Stimulated activated CD4-positive, alpha-beta T cell treated with anti-CD3 and anti-CD28 coated beads, Interleukin-1b, Interleukin-23, amount 100 ng/mL, for 24 hours (primary cell): ENCODE data around the gene SNRNP25.

ENCODE experiments used
- DNase-seq, 4 experiments: peaks; one replicate each; pipeline ENCODE4 v3.0.0-alpha.2; 2020; ENCODE audit warnings: low read depth in 4 of 4, low spot score in 1 of 4

The SNRNP25 gene

DNA sequence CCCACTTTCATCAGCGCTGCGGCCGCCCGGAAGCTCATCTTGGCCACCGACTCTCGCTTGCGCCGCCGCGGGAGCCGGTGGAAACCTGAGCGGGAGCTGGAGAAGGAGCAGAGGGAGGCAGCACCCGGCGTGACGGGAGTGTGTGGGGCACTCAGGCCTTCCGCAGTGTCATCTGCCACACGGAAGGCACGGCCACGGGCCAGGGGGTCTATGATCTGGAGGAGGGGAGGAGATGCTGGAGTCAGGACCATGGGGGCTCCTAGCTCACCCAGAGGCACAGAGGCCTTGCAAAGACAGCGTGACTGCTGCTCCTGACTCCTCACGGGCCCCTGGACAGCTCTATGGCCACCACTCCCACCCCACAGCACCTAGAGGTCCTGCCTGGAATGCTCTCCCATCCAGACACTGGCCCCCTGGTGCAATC, 9.4 kb downstream of the SNRNP25 start:
- no peak for DNase-seq

DNA sequence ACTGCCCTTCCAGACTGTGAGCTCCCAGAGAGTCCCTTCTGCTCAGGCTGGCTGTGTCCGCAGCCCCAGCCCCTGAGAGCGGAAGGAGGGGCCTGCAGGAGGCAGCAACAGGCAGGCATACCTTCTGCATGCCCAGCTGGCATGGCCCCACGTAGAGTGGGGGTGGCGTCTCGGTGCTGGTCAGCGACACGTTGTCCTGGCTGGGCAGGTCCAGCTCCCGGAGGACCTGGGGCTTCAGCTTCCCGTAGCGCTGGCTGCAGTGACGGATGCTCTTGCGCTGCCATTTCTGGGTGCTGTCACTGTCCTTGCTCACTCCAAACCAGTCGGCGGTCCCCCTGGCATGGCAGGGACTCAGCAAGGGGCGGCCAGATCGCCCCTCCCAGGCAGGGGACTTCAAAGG, 9.8 kb downstream of the SNRNP25 start:
- DNase-seq = no peak

DNA sequence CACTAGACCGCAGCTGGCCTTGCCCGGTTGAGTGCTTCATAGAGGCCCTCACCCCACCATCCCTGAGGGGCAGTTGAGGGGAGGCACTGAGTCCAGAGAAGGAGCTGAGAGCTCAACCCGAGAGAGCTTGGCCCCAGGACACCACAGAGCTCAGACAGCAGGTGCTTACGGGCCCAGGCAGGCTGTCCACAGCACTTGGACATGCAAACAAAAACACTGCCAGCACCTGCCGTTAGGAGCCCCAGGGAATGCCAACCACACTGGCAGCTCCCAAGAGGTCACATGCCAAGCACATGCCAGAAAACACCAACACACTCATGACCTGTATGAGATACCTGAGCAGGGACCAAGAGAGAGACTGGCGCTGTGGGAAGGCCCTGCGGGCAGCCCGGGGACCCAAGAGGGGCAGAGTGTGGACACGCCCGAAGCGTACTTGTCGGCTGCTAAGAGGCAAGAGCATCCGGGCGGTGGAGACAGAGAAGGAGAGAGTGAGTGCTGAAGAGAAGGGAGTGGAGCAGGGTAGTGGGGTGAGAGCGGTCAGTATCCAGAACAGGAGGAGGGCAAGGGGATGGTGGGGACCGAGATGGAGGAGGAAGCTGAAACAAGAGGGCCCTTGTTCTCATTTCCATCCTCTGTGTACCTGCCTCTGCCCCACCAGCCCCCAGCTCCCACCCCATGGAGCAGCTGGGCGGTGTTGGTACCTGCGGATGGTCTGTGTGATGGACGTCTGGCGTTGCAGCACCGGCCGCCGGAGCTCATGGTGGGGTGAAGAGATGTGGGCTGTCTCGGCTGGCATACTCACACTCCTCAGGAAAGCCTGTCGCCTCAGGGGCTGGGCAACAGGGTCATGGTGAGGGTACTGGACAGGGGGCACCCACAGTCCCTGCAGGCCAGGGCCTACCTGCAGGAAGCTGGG, 10.6 kb downstream of the SNRNP25 start:
- DNase-seq = no peak

DNA sequence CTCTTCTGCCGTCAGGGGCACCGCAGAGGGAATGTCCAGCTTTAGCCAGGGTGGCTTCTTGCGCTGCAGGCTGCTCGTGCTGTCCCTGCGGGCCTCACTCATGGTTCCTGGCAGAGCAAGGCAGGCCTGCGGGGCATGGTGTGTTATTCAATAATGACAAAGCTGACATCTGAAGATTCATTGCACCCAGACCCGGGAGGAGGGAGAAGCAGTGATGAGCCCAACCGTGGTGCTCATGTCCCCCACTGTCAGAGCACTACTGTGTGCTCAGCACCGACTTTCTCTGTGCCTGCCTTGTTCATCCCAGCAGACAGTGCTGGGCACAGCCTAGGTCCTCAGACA, 11.3 kb downstream of the SNRNP25 start:
- DNase-seq = no peak

DNA sequence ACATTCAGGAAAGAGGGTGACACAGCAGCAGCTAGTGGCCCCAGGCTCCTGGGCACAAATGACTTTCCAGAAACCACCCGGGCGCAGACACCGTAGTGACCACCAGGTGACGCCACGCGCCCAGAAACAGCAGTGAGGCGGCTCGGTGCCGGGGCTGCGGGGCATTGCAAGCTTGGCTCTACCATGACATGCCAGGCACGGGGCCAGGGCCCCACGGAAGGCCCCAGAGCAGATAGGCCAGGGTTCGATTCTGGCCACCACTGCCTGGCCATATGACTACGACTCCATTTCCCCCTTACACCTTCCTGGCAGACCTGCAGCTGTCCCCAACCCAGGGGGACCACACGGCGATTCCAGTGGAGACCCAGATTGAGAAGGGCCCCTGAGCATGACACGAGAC, 12.1 kb downstream of the SNRNP25 start:
- peak; percentile 65 to 78 (median 76) for DNase-seq

DNA sequence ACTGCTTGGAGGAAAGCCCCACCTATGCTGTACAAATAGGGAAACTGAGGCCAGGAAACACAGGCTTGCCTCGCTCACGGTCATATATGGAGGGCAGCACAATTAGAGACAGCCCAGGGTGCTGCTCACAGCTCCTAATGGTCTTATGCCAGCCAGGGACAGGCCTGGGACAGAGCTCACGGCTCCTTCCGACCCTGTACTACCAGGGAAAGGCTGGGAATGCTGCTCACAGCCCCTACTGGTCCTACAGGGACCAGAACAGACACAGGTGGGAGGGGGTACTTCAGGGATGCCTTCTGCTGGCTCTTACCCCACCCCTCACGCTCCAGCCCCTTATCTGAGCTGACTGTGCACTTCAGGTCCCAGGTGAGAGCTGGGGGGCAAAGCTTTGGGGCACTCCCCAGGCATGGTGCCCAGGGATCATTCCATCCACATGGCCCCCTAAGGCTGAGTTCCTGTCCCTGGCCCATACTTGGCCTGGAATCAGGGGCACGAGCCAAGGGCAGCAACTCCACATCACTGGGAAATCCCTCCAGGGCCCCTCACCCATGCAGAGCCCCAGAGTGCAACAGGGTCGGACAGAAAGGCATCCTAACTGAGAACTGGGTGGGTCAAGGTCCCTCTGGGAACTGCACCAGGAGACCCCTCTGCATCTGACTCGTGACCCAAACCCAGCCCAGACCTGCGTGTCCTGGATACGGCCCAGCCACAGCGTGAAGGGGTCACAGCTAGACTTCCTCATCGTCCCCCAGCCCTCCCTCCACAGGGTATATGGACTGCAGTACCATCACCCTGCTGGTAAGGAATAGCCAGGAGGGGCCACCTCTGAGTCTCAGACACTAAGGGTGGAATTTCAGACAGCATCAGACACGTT, 12.9 kb downstream of the SNRNP25 start:
- DNase-seq = no peak

DNA sequence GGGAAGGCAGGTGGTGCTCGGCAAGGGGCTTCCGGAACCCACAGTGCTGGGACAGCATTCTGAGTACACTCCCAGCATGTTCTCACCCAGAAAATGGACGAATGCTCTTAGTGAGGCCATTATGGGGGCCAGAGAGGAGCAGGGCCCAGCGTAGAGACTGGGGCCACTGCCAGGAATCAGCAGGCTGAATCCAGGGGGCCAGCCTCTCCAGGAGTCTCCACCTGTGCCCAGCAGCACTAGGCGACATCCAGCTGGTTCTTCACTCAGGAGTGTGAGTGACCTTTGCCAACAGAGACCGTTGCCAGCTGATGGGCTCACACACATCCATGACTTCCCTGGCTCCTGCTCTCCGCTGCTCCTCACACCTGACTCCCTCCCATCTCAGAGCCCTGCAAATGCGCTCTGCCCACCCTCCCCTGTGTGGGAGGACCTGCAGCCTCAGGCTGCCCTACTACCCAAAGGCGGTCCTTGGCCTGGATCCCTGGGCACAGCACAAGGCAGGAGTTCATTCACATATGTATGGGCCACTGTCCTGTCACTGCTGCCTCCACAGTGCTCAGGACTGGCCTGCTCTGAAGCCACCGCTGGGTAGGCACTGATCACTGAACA, 13.7 kb downstream of the SNRNP25 start:
- no peak for DNase-seq

DNA sequence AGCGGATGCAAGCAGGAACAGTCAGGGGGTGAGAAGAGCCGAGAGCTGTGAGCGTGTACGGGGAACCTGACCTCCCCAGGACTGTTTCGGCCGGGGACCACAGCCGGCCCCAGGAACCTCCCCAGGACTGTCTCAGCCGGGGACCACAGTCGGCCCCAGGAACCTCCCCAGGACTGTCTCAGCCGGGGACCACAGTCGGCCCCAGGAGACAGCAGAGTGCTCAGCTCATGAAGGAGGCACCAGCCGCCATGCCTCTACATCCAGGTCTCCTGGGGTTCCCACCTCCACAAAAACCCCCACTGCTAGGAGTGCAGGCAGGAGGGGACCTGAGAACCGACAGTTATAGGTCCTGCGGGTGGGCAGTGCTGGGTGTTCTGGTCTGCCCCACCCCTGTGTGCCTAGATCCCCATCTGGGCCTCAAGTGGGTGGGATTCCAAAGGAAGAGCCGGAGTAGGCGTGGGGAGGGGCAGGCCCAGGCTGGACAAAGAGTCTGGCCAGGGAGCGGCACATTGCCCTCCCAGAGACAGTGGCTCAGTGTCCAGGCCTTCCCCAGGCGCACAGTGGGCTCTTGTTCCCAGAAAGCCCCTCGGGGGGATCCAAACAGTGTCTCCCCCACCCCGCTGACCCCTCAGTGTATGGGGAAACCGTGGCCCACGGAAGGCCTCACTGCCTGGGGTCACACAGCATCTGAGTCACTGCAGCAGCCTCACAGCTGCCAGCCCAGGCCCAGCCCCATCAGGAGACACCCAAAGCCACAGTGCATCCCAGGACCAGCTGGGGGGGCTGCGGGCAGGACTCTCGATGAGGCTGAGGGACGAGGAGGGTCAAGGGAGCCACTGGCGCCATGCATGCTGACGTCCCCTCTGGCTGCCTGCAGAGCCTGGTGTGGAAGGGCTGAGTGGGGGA, 14.5 kb downstream of the SNRNP25 start:
- no peak for DNase-seq

DNA sequence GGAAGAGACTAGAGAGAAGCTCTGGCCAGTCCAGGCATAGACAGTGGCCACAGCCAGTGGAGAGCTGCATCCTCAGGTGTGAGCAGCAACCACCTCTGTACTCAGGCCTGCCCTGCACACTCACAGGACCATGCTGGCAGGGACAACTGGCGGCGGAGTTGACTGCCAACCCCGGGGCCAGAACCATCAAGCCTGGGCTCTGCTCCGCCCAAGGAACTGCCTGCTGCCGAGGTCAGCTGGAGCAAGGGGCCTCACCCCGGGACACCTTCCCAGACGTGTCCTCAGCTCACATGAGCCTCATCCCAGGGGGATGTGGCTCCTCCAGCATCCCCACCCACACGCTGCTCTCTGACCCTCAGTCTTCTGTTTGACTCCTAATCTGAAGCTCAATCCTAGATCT, 15.6 kb downstream of the SNRNP25 start:
- DNase-seq = no peak

DNA sequence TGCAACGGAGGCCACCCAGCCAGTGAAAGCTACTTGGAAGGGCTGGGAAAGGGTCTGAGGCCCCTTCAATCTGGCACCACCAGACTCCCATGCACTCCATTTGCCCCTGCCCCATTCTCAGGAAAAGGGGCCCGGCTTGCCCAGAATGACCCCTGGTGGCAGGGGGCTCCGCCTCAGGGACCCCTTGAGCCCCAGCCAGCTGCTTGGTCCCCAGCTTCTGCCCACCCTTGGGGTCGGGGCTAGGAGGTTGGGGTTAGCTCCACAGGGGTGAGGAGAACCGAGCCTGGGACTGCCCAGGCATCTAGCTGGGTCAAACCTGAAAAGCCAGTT, 17.5 kb downstream of the SNRNP25 start:
- no peak for DNase-seq

DNA sequence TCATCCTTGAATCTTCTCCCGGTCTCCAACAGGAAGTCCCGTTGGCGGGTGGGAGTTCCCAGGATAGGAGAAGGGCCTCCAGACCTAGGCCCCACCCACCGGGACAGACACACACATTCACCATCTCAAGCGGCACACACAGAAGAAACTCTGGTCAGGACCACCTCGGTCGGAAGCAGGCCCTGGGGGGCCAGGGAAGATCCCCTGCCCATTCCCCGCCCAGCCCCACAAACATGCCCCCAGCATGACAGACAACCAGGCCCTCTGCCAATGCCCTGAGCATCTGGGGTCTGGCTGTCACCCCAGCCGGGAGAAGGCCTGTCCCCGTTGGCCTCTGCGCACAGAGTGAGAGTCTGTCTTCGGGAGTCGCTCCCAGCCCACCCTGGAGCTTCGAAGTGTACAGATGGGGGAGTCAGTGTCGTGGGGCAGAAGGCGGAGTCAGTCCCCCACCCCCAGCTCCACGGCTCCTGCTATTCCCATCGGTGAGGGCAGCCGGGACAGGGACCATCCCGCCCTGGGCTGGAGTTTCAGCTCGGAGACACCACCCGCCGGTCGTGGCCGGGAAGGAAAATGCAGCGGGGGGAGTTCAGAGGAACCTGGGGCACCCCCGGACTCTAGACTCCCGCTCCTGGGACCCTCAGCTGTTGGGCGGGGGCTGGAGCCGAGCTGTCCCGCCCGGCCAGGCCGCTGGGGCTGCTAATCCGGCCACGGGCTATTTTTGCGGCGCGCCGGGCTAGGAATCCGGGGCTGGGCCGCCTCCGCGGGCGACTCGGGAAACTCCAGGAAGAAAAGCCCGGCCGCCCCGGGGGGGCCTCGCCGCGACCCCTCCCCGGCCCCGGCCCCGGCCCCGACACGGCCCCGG, 18.1 kb downstream of the SNRNP25 start:
- no peak for DNase-seq

DNA sequence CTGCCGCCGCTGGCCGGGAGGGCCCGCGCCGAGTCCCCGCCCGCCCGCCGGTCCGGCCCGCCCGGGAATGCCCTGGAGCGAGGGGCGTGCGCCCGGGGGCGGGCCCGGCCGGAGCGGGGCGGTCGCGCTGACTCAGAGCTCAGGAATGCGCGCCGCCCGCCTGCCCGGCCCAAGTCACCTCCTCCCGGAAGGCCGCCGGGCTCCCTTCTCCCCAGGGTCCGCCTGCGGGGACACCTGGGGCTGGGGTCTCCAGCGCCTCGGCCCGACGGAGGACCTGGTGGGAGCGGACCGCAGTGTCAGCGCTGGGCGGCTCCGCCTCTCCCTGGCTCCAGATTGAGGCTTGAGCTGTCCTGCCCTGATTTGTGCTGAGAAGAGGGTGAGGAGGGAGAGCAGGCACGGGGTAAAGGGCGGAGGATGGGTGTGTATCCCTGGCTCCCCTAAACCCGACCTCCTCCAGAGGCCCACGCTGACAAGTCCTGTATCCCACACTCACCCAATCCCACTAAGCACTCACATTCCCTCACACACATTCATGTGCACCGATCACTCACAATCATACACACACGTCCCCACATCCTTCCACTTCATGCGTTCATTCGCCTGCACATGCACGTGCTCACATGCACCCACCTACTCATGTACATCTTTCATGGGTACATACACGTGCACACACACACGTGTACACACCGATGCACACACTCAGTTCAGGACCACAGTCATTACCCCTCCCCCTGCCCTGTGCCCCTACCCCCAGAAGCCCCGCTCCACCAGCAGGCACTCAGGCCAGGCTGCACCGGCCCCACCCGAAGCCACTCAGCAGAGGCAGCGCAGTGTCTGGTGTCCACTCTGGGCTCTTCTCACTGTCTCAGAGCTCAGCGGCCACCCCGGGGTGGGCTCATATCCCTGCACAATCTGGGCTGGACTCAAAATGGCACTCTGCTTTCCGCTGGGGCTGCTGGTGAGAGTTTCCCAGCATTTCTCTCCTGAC, 19.2 kb downstream of the SNRNP25 start, which contains the start of gene RHBDF1:
Gene RHBDF1, minus strand, starts transcription at position 71 of the 988 bp plus-strand sequence. CDS start 7,616 bp downstream, outside the sequence.
- DNase-seq = no peak

DNA sequence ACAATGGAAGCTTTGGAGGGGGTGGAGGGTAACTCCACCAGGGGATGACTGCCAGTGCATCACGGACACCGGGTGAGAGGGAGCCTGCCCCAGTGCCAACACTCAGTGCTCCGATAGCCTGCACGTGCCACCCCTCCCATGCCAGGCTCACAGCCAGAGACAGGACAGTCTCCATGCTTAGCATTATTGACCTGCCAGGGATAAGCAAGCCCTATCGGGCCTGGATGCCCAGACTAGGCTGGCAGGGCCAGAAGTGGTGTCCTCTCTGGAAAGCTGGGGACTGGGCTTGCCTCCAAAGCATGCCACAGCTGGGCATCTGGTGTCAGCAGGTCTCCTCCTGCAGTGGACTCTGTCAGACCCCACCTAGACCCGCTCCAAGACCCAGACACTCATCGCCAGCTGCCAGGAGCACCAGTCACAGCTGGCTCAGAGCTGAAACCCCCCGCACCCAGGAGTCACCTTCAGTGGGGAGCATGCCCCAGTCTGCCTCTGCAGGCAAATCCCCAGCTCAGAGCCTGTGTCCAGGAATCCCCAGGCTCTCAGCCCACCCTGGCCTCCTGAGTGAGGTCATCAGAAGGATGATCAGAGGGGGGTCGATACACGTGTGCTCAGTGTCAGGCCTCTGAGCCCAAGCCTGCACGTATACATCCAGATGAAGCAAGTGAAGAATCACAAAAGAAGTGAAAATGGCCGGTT, 20.6 kb downstream of the SNRNP25 start:
- no peak for DNase-seq

DNA sequence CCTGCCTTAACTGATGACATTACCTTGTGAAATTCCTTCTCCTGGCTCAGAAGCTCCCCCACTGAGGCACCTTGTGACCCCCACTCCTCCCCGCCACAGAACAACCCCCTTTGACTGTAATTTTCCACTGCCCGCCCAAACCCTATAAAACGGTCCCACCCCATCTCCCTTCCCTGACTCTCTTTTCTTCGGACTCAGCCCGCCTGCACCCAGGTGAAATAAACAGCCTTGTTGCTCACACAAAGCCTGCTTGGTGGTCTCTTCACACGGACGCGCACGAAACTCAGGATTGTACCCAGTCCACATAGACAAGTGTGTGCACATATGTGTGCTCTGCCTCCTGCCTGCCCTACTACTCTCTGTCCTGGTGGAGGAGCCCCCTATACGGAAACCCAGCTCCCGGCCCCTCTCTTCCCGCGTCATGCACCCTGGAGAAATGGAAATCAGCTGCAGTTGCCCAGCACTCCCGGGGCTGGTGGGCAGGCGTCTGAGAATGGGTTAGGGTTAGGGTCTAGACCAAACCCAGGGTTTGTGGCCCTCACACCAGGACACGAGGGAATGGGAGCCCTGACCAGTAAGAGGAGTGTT, 21.2 kb downstream of the SNRNP25 start:
- DNase-seq = no peak

DNA sequence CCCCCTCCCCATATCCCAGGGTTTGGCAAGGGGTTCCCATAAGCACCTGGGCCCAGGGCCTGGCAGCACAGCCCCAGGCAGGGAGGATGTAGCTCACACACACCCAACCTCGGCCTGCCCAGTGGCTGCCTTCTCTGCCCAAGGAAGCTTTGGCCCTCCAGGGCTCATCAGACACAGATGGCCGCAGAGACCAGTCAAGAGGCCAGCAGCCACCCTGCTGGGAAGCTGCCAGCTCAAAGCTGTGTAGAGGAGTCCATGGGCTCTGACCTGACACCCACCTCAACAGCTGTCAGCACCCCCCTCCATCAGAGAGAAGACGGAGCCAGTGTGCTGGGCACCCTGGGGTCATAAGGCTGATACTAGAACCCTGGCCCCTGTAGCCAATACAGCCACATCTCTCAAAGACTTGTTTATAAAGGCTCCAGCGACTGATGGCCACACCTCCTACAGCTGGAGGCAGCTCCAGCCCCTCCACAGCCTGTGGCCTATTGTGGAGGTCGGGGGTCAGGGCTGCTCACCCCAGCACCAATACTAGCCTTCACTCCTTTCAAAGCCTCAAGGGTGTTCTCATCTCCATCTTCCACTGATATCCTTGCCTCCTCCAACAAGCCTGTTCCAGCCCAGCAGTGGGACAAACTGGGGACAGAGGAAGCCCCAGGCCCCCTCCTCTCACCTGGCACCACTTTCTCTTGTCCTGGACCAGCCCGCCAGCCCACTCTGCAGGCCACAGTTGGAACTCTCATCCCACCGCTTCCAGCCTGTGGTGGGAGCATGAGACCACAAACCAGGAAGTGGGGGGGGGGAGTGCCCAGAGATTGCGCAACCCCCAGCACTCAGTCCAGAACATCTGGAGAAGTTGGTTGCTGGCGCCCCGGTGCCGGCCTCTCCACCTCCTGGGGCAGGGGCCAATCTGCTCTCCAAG, 22.2 kb downstream of the SNRNP25 start:
- DNase-seq = no peak

DNA sequence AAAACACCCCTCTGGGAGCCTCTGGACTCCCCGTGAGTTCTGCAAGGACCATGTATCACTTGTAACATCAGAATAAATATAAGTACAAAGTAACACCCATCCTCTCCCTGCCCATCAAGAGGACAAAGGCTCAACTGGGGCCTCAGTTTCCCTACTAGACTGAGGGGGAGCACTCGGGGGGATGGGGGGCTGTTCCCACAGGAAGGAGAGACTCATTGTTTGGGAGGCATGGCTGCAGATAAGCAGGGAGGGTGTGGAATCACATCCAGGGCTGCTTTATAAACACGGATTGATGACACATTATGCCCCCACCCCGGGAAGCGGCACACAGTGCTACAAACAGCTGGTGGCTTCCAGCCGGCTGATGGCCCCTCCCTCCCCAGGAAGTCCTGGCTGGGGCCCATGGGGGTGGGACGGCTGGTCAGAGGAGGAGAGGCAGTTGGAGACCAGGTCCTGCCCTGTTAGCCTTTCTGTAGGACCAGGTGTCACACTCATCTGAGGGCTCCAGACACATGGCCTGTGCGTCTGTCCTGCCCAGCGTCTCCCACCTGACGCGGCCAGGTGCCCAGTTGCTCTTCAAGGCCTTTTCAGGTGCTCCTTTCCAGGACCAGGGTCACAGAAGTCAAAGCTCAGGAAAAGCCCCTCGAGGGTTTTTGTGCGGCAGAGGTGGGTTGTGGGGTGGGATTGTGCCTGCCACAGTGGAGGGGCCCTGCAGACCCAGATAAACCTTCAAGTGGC, 23.1 kb downstream of the SNRNP25 start:
- no peak for DNase-seq
